Measurements from ENCODE around the gene PLA2G10.
"Not testable (repeated sequence)": the region's sequence is repeated elsewhere in the genome, so short reads cannot be mapped to it uniquely, and the experiment has no call there.

The PLA2G10 gene

GRCh38 chr16:14694129-14694528 is at the start of gene PLA2G10:
PLA2G10 (minus strand) TSS chr16:14694308; CDS start chr16:14694229, 79 bp downstream.
- not testable (repeated sequence) for DNase-seq

DNA sequence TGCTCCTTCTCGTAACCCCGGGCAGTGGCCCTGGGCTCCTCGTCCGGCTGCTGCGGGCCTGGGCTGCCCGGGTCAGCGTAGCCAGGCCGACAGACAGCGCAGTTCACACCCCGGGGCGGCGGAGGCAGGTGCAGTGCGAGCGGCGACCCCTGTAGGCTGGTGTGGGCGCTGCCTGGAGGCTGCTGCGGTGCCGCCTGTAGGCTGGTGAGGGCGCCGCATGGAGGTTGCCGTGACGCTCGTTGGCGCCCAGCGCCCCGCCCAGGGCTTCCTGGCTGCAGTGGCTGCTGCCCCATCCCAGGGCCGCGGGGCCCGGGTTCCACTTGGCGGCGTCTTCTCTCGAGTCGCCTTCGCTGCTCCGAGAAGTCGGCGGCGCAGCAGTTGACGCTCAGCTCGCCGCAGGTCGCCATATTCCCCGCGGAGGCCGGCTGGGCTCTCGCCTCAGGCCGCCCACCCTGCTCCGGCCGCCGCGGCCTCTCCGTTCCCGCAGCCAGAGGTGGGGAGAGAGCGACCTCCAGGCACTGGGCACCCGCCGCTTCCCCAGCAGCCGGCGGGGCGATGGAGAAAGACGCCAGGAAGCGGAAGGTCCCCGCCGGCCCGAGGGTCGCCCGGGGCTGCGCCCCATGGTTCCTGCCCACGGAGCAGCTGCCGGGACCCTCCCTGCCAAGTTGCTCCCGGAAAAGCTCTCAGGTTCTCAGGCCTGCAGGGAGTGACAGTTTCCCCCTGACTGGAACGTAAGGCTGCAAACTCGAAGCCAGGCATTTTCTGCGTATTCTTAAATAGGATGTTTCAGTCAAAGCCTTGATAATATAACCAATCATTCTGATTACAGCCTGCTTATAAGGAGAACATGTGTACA is 48.4 kb upstream of the PLA2G10 start, which contains the start of gene NPIPA2:
TSS of gene NPIPA2 (plus strand) at position 261 of the 856 bp plus-strand sequence. CDS start 5,533 bp downstream, outside the sequence.
- DNase-seq, result not testable (repeated sequence)

- not testable (repeated sequence) for DNase-seq
These were observed 47.7 kb upstream of the PLA2G10 start for GRCh38 chr16:14741794-14742193.

DNA sequence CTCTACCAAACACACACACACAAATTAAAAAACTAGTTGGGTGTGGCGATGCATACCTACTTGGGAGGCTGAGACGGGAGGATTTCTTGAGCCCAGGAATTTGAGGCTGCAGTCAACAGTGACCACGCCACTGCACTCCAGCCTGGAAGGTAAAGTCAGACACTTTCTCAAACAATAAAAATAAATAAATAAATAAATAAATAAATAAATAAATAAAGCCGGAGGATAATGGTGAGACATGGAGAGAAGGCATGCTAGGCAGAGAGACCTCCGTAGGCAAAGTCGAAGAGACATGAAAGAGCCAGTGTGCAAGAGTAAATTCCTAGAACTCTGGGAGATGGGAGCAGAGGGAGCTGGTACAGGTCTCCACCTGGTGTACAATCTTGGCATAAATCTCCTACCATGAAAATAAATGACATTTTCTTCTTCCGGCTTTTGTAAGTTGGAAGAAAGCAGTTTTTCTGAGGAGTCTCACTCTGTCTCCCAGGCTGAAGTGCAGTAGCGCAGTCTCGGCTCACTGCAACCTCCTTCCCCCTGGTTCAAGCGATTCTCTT is 46.8 kb upstream of the PLA2G10 start:
- not testable (repeated sequence) for DNase-seq

- not testable (repeated sequence) for DNase-seq
These were observed 39.1 kb upstream of the PLA2G10 start for GRCh38 chr16:14733233-14733632.

DNA sequence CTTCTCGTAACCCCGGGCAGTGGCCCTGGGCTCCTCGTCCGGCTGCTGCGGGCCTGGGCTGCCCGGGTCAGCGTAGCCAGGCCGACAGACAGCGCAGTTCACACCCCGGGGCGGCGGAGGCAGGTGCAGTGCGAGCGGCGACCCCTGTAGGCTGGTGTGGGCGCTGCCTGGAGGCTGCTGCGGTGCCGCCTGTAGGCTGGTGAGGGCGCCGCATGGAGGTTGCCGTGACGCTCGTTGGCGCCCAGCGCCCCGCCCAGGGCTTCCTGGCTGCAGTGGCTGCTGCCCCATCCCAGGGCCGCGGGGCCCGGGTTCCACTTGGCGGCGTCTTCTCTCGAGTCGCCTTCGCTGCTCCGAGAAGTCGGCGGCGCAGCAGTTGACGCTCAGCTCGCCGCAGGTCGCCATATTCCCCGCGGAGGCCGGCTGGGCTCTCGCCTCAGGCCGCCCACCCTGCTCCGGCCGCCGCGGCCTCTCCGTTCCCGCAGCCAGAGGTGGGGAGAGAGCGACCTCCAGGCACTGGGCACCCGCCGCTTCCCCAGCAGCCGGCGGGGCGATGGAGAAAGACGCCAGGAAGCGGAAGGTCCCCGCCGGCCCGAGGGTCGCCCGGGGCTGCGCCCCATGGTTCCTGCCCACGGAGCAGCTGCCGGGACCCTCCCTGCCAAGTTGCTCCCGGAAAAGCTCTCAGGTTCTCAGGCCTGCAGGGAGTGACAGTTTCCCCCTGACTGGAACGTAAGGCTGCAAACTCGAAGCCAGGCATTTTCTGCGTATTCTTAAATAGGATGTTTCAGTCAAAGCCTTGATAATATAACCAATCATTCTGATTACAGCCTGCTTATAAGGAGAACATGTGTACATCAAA is 9.3 kb upstream of the PLA2G10 start, which contains the start of gene NPIPA3:
TSS of gene NPIPA3 (plus strand) at position 256 of the 856 bp plus-strand sequence. CDS start 5,533 bp downstream, outside the sequence.
- not testable (repeated sequence) for DNase-seq

DNA sequence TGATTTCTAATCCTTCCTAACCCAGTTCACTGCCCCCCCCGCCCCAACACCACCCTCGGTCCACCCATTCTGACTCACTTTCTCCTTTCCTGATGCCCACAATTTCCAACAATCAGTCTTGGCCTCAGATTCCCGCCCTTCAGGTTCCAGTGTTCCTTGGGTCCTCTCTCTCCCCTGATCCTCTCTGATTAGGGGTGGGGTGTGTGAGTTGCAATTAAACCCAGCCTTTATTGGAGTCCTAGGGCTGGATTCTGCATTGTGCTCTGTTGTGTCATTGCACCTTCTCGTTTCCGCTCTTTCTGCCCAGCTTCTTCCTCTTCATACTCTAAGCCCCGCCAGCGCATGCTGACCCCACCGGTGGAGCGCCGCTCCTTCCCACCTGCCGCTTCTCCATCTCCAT is 8.6 kb upstream of the PLA2G10 start:
- DNase-seq, result not testable (repeated sequence)

GRCh38 chr16:14701859-14702258 is 7.8 kb upstream of the PLA2G10 start:
- DNase-seq, result not testable (repeated sequence)

DNA sequence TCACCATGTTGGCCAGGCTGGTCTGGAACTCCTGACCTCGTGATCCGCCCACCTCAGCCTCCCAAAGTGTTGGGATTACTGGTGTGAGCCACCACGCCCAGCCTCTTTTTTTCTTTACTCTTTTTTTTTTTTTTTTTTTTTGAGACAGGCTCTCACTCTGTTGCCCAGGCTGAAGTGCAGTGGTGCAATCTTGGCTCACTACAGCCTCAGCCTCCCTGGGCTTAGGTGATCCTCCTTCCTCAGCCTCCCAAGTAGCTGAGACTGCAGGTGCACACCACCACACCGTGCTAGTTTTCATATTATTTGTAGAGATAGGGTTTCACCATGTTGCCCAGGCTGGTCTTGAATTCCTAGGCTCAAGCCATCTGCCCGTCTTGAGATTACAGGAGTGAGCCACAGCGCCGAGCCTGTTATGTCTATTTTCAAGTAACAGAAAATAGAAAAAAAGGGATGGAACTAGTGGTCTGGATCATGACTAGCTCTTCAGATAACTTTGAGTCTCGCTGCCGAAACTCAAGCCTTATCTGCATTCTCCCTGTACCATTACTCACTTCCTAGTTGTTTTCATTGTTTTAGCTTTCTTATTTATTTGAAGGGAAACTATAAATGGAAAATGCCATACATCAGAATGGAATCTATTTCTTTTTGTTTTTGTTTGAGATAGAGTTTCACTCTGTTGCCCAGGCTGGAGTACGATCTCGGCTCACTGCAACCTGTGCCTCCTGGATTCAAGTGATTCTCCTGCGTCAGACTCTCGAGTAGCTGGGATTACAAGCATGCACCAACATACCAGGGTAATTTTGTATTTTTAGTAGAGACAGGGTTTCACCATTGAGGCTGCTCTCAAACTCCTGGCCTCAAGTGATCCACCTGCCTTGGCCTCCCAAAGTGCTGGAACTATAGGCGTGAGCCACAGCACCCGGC is 8.0 kb downstream of the PLA2G10 start:
- DNase-seq, result not testable (repeated sequence)

DNA sequence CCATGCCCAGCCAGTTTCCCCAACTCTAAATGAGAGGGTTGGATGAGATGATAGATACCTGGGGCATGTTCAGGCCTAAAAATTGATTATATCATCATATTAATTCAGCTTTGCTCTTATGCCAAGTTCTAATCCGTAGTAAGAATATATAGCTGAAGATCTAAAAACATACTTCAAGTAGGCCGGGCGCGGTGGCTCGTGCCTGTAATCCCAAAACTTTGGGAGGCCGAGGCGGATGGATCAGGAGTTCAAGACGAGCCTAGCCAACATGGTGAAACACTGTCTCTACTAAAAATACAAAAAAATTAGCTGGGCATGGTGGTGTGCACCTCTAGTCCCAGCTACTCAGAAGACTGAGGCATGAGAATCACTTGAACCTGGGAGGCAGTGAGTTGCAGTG is 12.0 kb downstream of the PLA2G10 start:
- DNase-seq, result no peak

DNA sequence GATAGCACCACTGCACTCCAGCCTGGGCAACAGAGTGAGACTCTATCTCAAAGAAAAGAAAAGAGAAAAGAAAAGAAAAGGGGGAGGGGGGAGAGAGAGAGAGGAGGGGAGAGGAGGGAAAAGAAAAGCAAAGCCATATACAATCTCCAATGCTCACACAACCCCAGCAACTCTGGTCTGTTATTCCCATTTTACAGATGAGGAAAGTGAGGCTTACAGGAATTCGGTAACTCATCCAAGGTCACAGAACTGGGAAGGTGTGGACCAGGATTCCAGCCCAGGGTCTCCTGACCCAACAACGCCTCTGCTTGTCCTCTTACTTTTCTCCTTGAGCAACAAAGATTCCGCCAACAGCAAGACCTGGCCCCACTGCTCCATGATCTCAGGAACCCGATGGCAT is 13.0 kb downstream of the PLA2G10 start:
- DNase-seq, result no peak

DNA sequence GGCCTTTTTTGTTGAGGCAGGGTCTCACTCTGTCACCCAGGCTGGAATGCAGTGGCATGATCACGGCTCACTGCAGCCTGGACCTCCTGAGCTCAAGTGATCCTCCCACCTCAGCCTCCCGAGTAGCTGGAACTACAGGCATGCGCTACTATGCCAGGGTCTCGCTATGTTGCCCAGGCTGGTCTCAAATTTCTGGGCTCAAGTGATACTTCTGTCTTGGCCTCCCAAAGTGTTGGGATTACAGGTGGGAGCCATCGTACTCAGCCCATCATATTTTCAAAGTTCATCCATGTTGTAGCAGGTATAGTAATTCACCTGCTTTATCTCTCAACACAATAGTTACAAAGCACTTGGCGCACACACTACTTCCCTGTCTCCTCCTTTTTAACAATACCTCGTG is 13.7 kb downstream of the PLA2G10 start:
- DNase-seq, result not testable (repeated sequence)

DNA sequence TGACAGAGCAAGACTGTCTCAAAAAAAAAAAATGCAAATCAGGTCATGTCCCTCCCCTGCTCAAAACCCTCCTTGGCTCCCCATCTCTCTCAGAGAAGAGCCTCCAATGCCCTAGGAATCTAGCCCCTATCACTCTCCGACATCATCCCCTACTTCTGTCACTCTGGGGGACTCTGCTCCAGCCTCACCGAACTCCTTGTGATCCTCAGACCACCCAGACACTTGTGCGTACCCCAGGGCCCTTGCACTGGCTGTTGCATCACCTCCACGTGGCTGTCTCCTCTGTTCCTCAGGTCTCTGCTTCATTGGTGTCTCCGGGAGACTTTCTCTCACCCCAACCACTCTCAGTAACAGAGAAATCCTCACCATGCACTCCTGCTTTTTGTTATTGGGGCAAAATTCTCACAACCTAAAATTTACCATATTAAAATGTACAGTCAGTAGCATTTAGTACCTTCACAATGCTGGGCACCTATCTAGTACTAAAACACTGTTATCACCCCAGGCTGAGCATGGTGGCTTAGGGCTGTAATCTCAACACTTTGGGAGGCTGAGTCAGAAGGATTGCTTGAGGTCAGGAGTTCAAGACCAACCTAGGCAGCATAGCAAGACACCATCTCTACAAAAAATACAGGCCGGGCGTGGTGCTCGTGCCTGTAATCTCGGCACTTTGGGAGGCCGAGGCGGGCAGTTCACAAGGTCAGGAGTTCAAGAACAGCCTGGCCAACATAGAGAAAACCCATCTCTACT is 15.2 kb downstream of the PLA2G10 start:
- DNase-seq, result no peak

DNA sequence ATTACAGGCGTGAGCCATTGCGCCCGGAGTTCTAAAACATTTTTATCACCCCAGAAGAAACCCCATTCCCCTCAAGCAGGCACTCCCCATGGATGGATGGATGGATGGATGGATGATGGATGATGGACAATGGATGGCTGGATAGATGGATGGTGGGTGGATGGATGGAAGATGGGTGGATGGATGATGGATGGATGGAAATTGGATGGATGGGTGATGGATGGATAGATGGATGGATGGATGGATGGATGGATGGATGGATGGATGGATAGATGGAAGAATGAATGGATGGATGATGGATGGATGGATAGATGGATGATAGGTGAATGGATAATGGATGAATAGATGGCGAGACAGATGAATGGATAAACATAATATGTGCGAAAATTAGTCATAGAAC is 16.5 kb downstream of the PLA2G10 start:
- DNase-seq, result no peak

- DNase-seq, result no peak
These were observed 17.5 kb downstream of the PLA2G10 start for GRCh38 chr16:14676633-14677032.

DNA sequence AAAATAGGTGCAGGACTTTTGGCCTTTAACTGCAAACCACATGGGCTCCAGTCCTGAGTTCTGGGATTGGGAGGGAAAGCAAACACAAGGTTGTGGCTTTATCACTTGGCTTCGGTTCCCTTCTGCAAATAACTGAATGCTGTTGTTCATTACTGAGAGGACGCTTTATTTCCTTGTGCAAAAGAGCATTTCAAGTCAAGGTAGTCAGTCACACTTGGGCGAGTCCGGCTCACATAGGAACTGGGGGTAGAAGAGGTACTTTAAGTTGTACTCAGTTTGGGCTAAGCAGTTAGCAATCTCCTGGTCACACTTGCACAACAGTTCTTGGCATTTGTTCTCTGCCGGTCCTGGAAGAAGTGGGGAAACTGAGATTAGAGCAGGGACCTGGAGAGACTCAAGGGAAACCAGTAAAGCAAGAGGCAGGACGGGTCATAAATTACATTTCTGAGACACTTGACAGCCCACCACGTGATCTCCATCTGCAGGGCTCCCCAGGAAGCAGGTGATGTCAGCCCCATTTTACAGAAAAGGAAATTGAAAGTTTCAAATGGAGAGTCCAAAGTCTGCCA is 21.6 kb downstream of the PLA2G10 start:
- no peak for DNase-seq

GRCh38 chr16:14669776-14670175 is 24.3 kb downstream of the PLA2G10 start:
- no peak for DNase-seq

GRCh38 chr16:14668556-14669223 is 25.4 kb downstream of the PLA2G10 start:
- no peak for DNase-seq

- DNase-seq, result no peak
These were observed 26.5 kb downstream of the PLA2G10 start for GRCh38 chr16:14667347-14668266.
